Measurements from ENCODE around the gene CCDC170. TPM values are rescaled to one million over a fixed set of nuclear protein-coding genes. Genes with fewer than 3 reads are reported as not detected.

The CCDC170 gene
- total and polyA plus RNA-seq, 9 of the 15 experiments (the other 6 are each of a cell fraction or from before 2014, with no cell fraction given), result 0.01 to 0.18 (median 0.05) TPM; not detected in 6

DNA sequence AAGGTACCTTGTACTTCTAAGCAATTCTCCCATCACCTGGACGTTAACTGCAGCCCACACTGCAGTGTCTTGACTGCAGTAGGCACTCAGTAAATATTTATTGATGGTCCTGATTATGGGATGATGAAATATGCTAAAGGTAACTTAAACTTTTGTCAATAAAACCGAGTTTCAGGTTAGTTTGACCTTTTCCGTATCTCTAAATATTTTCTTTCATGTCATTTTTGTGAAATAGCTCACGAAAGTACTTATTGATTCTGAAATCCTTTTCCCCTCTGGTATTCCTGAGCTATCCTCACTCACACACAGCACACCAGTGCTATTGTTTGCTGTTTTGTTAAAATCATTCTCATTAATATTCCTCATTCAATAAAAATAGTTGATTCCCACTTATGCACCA lies 164.3 kb downstream of the CCDC170 start:
- in situ Hi-C loops (cut with MboI), result no loop called here
- TF ChIP-seq KHSRP (IDR thresholded peaks at IDR 0.05) (no peak), ZBTB11 (CRISPR knock-in tag; IDR thresholded peaks at IDR 0.05) (peak in 1 of 3 experiments; percentile 63; a peak in 1 of 6 replicates)
- ATAC-seq (no peak), DNase-seq (ENCODE audit: extremely low read depth in 1 of 4, low spot score in 3 of 4) (no peak), FAIRE-seq (no peak)
- Histone ChIP-seq H3K4me1 (replicated peaks in 1 of 2; ENCODE audit: control insufficient read depth in 2 of 2, insufficient read depth in 2 of 2, low read length in 2 of 2) (no peaks in the 10 kb centered on the region), H3K4me3 (no peak overlapping the region), H3K4me2 (ENCODE audit: insufficient read depth, low read length) (no peak overlapping the region), H4K20me1 (replicated peaks; ENCODE audit: control insufficient read depth, insufficient read depth, low read length) (no peaks in the 10 kb centered on the region), H2AFZ (ENCODE audit: low read depth, low read length) (no peak overlapping the region), H3K9me1 (ENCODE audit: control insufficient read depth, insufficient read depth, low read length) (no peaks in the 10 kb centered on the region), H3K36me3 (ENCODE audit: control insufficient read depth, insufficient read depth, low read length) (no peaks in the 10 kb centered on the region), H3K27ac (ENCODE audit: extremely low read depth, low read depth, low read length) (no peak overlapping the region), H3K27me3 (ENCODE audit: control insufficient read depth in 2 of 2, insufficient read depth in 2 of 2, low read length in 2 of 2) (no peaks in the 10 kb centered on the region), H3K79me2 (ENCODE audit: control insufficient read depth, insufficient read depth, low read length) (no peaks in the 10 kb centered on the region), H3K9ac (ENCODE audit: insufficient read depth in 1 of 2, low read depth in 2 of 2, low read length in 2 of 2) (no peak overlapping the region), H3K9me3 (replicated peaks; ENCODE audit: control insufficient read depth, insufficient read depth, low read depth, low read length) (no peaks in the 10 kb centered on the region)
- no TSS peak for BruUV-seq (replicated peaks)
- CTCF ChIA-PET (ENCODE audit: low intra/inter-chr PET ratio), result no interaction called here
- POLR2A ChIA-PET, result interaction anchor here (0.6 to 0.9 kb wide), 3 partner anchors 10 to 429 kb away, joined by 3 read pairs; no protein-coding TSS in a partner anchor
- under 1% methylated on average over 4 of the region's 4 CpGs for WGBS (ENCODE audit: insufficient coverage, low coverage, missing lambda C conversion rate)
- intact Hi-C loops (cut with micrococcal nuclease), result no loop called here
